ENCODE data around the gene SYT1.

DNA sequence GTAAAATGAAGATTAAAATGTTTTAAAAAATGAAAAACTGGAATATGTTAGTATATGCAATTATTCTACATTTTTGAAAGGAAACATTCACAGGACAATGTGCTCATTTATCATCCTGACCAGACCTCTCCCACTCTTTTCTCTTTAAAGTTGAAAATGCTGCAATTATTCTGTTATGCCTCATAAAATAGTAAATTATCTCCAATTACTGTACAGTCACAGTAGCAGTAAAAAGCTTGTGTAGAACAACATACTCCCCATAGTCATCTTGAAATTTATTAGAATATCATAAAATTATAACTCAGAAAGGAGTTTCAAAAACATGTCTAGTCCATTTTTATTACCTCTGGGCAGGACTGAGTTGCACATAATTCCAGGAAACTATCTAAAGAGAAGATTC, 250.3 kb downstream of the SYT1 start:
- TF ChIP-seq POLR2A (IDR thresholded peaks at IDR 0.05; ENCODE audit: low read depth): no peak
- TF ChIP-seq, protein P1, sequence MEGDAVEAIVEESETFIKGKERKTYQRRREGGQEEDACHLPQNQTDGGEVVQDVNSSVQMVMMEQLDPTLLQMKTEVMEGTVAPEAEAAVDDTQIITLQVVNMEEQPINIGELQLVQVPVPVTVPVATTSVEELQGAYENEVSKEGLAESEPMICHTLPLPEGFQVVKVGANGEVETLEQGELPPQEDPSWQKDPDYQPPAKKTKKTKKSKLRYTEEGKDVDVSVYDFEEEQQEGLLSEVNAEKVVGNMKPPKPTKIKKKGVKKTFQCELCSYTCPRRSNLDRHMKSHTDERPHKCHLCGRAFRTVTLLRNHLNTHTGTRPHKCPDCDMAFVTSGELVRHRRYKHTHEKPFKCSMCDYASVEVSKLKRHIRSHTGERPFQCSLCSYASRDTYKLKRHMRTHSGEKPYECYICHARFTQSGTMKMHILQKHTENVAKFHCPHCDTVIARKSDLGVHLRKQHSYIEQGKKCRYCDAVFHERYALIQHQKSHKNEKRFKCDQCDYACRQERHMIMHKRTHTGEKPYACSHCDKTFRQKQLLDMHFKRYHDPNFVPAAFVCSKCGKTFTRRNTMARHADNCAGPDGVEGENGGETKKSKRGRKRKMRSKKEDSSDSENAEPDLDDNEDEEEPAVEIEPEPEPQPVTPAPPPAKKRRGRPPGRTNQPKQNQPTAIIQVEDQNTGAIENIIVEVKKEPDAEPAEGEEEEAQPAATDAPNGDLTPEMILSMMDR (IDR thresholded peaks at IDR 0.05): no peak
- TF ChIP-seq POLR2AphosphoS5 (IDR thresholded peaks at IDR 0.05): no peak
